HCT116 (cell line): ENCODE measurements around the gene PRM2. TPM values are rescaled to one million over a fixed set of nuclear protein-coding genes. Genes with fewer than 3 reads are reported as not detected.

Experiments
- ATAC-seq: fragments of 200-7000 bp; cut with Tn5 transposase; 2 replicates; pipeline ENCODE4 v1.9.1; 2020; ENCODE audit warnings: mild to moderate bottlenecking, moderate library complexity
- BruUV-seq: library from RNA; stranded (reverse); fragments of 400-500 nt; replicated peaks from 2 replicates; lab custom pipeline; 2021; lab: Mats Ljungman, UMichigan
- CTCF ChIA-PET: fragments of 300-600 bp; sonication (Branson Sonifier 250); formaldehyde crosslinking; loops from one replicate; lab custom pipeline; 2021; ENCODE audit warnings: antibody characterized with exemption; lab: Charles Lee
- POLR2A ChIA-PET: fragments of 300-600, 350-600 bp; sonication (Branson Sonifier 250); formaldehyde crosslinking; loops from one replicate; lab custom pipeline; 2021; ENCODE audit warnings: antibody characterized with exemption; lab: Charles Lee
- RAD21 ChIA-PET, 2 experiments: fragments of 300-600 bp; sonication (Branson Sonifier 250); formaldehyde crosslinking; loops; one replicate each; lab custom pipeline; 2023; ENCODE audit warnings: low total read pairs in 2 of 2; ENCODE audit not compliant: uncharacterized antibody in 2 of 2, unreplicated experiment in 2 of 2, low non-redundant PET in 1 of 2; lab: Charles Lee
- DNase-seq: peaks from one replicate; pipeline ENCODE4 v3.0.0-alpha.2; 2010; ENCODE audit warnings: low read depth, low spot score
- H2AFZ ChIP-seq: fragments of 200-600 bp; shearing (Covaris generic), sonication (generic); 2 replicates; pipeline ENCODE4 v1.6.1; 2017; ENCODE audit warnings: low read depth, mixed run types, mixed read lengths, antibody characterized with exemption, low read length; ENCODE audit not compliant: poor library complexity, severe bottlenecking
- H3K27ac ChIP-seq: 2 replicates; pipeline ENCODE4 v1.5.1; 2012; ENCODE audit warnings: low read depth, low read length
- H3K27me3 ChIP-seq: fragments of 200-600 bp; sonication (generic); 2 replicates; pipeline ENCODE4 v1.6.1; 2016; ENCODE audit warnings: mixed run types, low read length, mixed read lengths; ENCODE audit not compliant: insufficient read depth
- H3K36me3 ChIP-seq, 2 experiments: fragments of 200-500 bp in 1 of 2; fragments of 200-600 bp in 1 of 2; sonication (Bioruptor generic) in 1 of 2; sonication (generic) in 1 of 2; 2 replicates each; pipeline versions ENCODE4 v1.5.1 to v1.6.1; 2014 to 2016; ENCODE audit warnings: low read length in 2 of 2, inconsistent platforms in 1 of 2, mixed read lengths in 1 of 2, mixed run types in 1 of 2; ENCODE audit not compliant: insufficient read depth in 2 of 2, control insufficient read depth in 1 of 2
- H3K4me1 ChIP-seq, 2 experiments: fragments of 200-600 bp in 1 of 2; sonication (generic) in 1 of 2; 2 replicates each; pipeline versions ENCODE4 v1.5.1 to v1.6.1; 2012 to 2017; ENCODE audit warnings: low read length in 2 of 2, inconsistent platforms in 1 of 2, mild to moderate bottlenecking in 1 of 2, mixed read lengths in 1 of 2, mixed run types in 1 of 2, moderate library complexity in 1 of 2; ENCODE audit not compliant: insufficient read depth in 2 of 2, control insufficient read depth in 1 of 2
- H3K4me2 ChIP-seq: fragments of 200-600 bp; sonication (generic); 2 replicates; pipeline ENCODE4 v1.6.1; 2017; ENCODE audit warnings: mixed run types, low read length, mixed read lengths
- H3K4me3 ChIP-seq, 2 experiments: fragments of 200-600 bp in 1 of 2; sonication (generic) in 1 of 2; replicated peaks in 1 of 2; 2 replicates each; pipeline ENCODE4 v1.5.1; 2011 to 2016; ENCODE audit warnings: low read length in 2 of 2, control low read depth in 1 of 2, low read depth in 1 of 2, mild to moderate bottlenecking in 1 of 2, mixed read lengths in 1 of 2, mixed run types in 1 of 2
- H3K79me2 ChIP-seq: fragments of 200-600 bp; sonication (generic); 2 replicates; pipeline ENCODE4 v1.6.1; 2017; ENCODE audit warnings: mild to moderate bottlenecking, mixed run types, low read length, moderate library complexity, mixed read lengths; ENCODE audit not compliant: insufficient read depth
- H3K9ac ChIP-seq: fragments of 200-600 bp; sonication (generic); 2 replicates; pipeline ENCODE4 v1.6.1; 2016; ENCODE audit warnings: low read length, mixed read lengths
- H3K9me2 ChIP-seq: fragments of 200-600 bp; sonication (generic), shearing (Covaris generic); 2 replicates; pipeline ENCODE4 v1.6.1; 2017; ENCODE audit warnings: mixed run types, mild to moderate bottlenecking, moderate library complexity; ENCODE audit not compliant: insufficient read depth
- H3K9me3 ChIP-seq, 2 experiments: fragments of 200-500 bp in 1 of 2; fragments of 200-600 bp in 1 of 2; sonication (Bioruptor generic) in 1 of 2; sonication (generic) in 1 of 2; 2 replicates each; pipeline ENCODE4 v1.6.1; 2014 to 2017; ENCODE audit warnings: low read length in 2 of 2, mixed read lengths in 2 of 2, inconsistent platforms in 1 of 2, low read depth in 1 of 2, mild to moderate bottlenecking in 1 of 2, mixed run types in 1 of 2, moderate library complexity in 1 of 2; ENCODE audit not compliant: control insufficient read depth in 1 of 2, insufficient read depth in 1 of 2
- H4K20me1 ChIP-seq: fragments of 200-600 bp; sonication (generic), shearing (Covaris generic); 2 replicates; pipeline ENCODE4 v1.6.1; 2017; ENCODE audit warnings: mixed run types, mild to moderate bottlenecking, moderate library complexity; ENCODE audit not compliant: insufficient read depth
- CEBPB ChIP-seq: IDR thresholded peaks from 2 replicates; pipeline ENCODE4 v1.6.1; 2012; ENCODE audit warnings: low read depth
- POLR2A ChIP-seq: IDR thresholded peaks from 2 replicates; pipeline ENCODE4 v1.7.0; 2011; ENCODE audit warnings: borderline replicate concordance; ENCODE audit not compliant: insufficient read depth, insufficient read length; ENCODE audit errors: extremely low read depth
- intact Hi-C: fragments of 100-400 bp; cut with micrococcal nuclease; formaldehyde crosslinking; loops from 2 replicates; pipeline ENCODE4 v1.10.0; 2022
- total RNA-seq: library from RNA; stranded (reverse); gene quantifications from one replicate; pipeline ENCODE4 v1.2.1, GENCODE V29; 2021; ENCODE audit not compliant: unreplicated experiment
- TF ChIP-seq, protein P1 (sequence below): IDR thresholded peaks from 2 replicates; pipeline ENCODE4 v1.6.1; 2012
- TF ChIP-seq, protein P2 (sequence below): IDR thresholded peaks from 2 replicates; pipeline ENCODE4 v1.6.1; 2012; ENCODE audit warnings: low read depth
- TF ChIP-seq, protein P3 (sequence below), 3 experiments: fragments of 200-600 bp in 1 of 3; sonication (generic) in 1 of 3; IDR thresholded peaks in 2 of 3; conservative IDR thresholded peaks in 1 of 3; 2 replicates each; pipeline ENCODE4 v1.5.1; 2012 to 2017; ENCODE audit warnings: low read depth in 2 of 3, low read length in 2 of 3, antibody characterized with exemption in 1 of 3, borderline replicate concordance in 1 of 3, control low read depth in 1 of 3, mild to moderate bottlenecking in 1 of 3, mixed read lengths in 1 of 3, mixed run types in 1 of 3, moderate library complexity in 1 of 3; ENCODE audit not compliant: insufficient read depth in 1 of 3

PRM2 gene
- total RNA-seq, 1 experiment from 2014 or later, result not detected

DNA sequence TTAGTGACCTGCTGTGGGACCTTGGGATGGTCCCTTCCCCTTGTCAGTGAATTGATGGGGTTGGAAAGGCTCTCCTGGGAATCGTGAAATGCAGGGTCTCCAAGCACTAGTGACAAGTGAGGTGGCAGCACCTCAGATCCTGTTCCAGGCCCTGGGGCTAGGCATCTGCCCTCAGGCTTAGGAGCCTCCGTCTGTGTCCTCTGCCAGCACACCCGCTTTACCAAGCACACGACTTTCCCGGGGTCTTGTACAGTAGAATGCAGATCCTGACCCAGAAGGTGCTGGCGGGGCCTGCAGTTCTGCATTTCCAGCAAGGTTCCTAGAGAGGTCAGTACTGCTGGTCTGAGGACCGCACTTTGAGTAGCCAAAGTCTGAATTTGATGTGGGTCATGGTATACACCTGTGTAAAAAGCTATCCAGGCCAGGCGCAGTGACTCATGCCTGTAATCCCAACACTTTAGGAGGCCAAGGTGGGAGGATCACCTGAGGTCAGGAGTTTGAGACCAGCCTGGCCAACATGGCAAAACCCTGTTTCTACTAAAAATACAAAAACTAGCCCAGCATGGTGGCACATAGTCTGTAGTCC lies 38.1 kb upstream of the PRM2 start:
- intact Hi-C loops, result no loop called here
- DNase-seq (no peak), ATAC-seq (no peak)
- peaks cover 39 to 42% of the 10 kb centered on the region in 2 experiments for H3K4me1 ChIP-seq
- H3K27ac ChIP-seq, result no peak overlapping the region
- no peaks in the 10 kb centered on the region for H3K36me3 ChIP-seq
- no peak overlapping the region for H3K9ac ChIP-seq
- no peak overlapping the region for H3K4me3 ChIP-seq
- BruUV-seq, result no TSS peak
- POLR2A ChIA-PET, result no interaction called here
- H3K9me3 ChIP-seq, result no peaks in the 10 kb centered on the region
- H3K27me3 ChIP-seq, result no peaks in the 10 kb centered on the region
- CTCF ChIA-PET, result no interaction called here
- no peaks in the 10 kb centered on the region for H4K20me1 ChIP-seq
- TF ChIP-seq, protein P1, sequence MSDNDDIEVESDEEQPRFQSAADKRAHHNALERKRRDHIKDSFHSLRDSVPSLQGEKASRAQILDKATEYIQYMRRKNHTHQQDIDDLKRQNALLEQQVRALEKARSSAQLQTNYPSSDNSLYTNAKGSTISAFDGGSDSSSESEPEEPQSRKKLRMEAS, result no peak
- TF ChIP-seq, all 23 proteins: peak for 0
- H3K9me2 ChIP-seq, result no peaks in the 10 kb centered on the region
- no peak overlapping the region for H2AFZ ChIP-seq
- no peaks in the 10 kb centered on the region for H3K79me2 ChIP-seq
- 0 out of 2 replicates have a peak overlapping the region, but pooled peaks have one; percentile 7 for H3K4me2 ChIP-seq
- RAD21 ChIA-PET, result no interaction called here

DNA sequence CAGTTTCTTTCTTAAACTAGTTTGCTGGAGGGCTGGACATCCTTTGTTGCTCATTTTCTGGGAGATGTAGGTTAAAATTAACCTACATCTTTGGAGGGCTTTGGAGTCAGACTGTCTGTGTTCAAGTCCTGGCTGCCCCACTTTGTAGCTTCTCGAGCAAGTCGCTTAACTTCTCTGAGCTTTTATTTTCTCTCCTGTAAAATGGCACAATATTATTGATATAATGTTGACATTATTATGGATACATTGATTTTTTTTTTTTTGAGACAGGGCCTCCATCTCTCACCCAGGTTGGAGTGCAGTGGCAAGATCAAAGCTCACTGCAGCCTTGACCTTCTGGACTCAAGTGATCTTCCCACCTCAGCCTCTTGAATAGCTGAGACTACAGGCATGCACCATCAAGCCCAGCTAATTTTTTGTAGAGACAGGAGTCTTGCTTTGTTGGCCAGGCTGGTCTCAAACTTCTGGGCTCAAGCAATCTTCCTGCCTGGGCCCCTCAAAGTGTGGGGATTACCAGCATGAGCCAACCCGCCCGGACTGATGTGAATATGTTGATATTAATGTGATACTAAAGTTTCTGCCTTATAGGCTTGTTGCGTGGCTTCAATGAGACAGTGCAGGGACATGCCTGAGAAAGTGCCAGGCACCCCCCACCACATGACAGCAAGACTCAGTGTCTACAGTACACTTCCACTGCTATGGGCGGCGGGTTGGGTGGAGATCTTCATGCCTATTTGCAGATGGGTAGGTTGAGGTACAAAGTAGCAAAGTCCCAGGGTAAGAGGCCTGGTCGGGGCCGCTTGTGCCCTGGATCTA lies 37.4 kb upstream of the PRM2 start:
- Histone ChIP-seq H3K36me3 (no peaks in the 10 kb centered on the region), H4K20me1 (no peaks in the 10 kb centered on the region), H2AFZ (no peak overlapping the region), H3K9ac (0 out of 2 replicates have a peak overlapping the region, but pooled peaks have one; percentile 34), H3K9me2 (no peaks in the 10 kb centered on the region), H3K4me2 (peak overlapping the region; percentile 88), H3K9me3 (no peaks in the 10 kb centered on the region), H3K79me2 (no peaks in the 10 kb centered on the region), H3K27ac (peak overlapping the region; percentile 46; the same call in 1 of the 2 replicates), H3K4me3 (peak overlapping the region in 1 of 2 experiments; percentile 53; a peak in 1 of 4 replicates), H3K27me3 (no peaks in the 10 kb centered on the region), H3K4me1 (peaks cover 36 to 42% of the 10 kb centered on the region in 2 experiments)
- intact Hi-C loops, result no loop called here
- no peak for DNase-seq
- no peak for ATAC-seq
- TF ChIP-seq, protein P1, result no peak
- TF ChIP-seq POLR2A (no peak), CEBPB (no peak)
- TF ChIP-seq, protein P2, sequence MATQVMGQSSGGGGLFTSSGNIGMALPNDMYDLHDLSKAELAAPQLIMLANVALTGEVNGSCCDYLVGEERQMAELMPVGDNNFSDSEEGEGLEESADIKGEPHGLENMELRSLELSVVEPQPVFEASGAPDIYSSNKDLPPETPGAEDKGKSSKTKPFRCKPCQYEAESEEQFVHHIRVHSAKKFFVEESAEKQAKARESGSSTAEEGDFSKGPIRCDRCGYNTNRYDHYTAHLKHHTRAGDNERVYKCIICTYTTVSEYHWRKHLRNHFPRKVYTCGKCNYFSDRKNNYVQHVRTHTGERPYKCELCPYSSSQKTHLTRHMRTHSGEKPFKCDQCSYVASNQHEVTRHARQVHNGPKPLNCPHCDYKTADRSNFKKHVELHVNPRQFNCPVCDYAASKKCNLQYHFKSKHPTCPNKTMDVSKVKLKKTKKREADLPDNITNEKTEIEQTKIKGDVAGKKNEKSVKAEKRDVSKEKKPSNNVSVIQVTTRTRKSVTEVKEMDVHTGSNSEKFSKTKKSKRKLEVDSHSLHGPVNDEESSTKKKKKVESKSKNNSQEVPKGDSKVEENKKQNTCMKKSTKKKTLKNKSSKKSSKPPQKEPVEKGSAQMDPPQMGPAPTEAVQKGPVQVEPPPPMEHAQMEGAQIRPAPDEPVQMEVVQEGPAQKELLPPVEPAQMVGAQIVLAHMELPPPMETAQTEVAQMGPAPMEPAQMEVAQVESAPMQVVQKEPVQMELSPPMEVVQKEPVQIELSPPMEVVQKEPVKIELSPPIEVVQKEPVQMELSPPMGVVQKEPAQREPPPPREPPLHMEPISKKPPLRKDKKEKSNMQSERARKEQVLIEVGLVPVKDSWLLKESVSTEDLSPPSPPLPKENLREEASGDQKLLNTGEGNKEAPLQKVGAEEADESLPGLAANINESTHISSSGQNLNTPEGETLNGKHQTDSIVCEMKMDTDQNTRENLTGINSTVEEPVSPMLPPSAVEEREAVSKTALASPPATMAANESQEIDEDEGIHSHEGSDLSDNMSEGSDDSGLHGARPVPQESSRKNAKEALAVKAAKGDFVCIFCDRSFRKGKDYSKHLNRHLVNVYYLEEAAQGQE, result no peak
- TF ChIP-seq, protein P3, sequence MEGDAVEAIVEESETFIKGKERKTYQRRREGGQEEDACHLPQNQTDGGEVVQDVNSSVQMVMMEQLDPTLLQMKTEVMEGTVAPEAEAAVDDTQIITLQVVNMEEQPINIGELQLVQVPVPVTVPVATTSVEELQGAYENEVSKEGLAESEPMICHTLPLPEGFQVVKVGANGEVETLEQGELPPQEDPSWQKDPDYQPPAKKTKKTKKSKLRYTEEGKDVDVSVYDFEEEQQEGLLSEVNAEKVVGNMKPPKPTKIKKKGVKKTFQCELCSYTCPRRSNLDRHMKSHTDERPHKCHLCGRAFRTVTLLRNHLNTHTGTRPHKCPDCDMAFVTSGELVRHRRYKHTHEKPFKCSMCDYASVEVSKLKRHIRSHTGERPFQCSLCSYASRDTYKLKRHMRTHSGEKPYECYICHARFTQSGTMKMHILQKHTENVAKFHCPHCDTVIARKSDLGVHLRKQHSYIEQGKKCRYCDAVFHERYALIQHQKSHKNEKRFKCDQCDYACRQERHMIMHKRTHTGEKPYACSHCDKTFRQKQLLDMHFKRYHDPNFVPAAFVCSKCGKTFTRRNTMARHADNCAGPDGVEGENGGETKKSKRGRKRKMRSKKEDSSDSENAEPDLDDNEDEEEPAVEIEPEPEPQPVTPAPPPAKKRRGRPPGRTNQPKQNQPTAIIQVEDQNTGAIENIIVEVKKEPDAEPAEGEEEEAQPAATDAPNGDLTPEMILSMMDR (IDR thresholded peaks at IDR 0.05 in 2 of 3, conservative IDR thresholded peaks at IDR 0.05 in 1 of 3; ENCODE audit: borderline replicate concordance in 1 of 3, insufficient read depth in 1 of 3, low read depth in 2 of 3, low read length in 2 of 3), result no peak
- BruUV-seq, result no TSS peak
- ChIA-PET RAD21 (no interaction called here), CTCF (no interaction called here), POLR2A (no interaction called here)
